H1 (cell line): ENCODE measurements around the gene FRY.

Experiments
- POLR2A ChIP-seq, 2 experiments: IDR thresholded peaks; 1 replicate in 1 of 2; 2 replicates in 1 of 2; pipeline ENCODE4 v1.6.1; 2011; ENCODE audit warnings: low read depth in 2 of 2, low read length in 2 of 2, mild to moderate bottlenecking in 2 of 2; ENCODE audit errors: control extremely low read depth in 1 of 2
- RAD21 ChIP-seq, 2 experiments: IDR thresholded peaks in 1 of 2; conservative IDR thresholded peaks in 1 of 2; 2 replicates each; pipeline ENCODE4 v1.6.1; 2011; ENCODE audit warnings: low read depth in 2 of 2, low read length in 2 of 2, improper control_type of control experiment in 1 of 2, inconsistent platforms in 1 of 2, mild to moderate bottlenecking in 1 of 2, moderate library complexity in 1 of 2
- RBBP5 ChIP-seq: IDR thresholded peaks from 2 replicates; pipeline ENCODE4 v1.7.1; 2012; ENCODE audit warnings: low read depth, mild to moderate bottlenecking, inconsistent platforms, low read length, moderate library complexity, borderline replicate concordance

- TF ChIP-seq POLR2A (IDR thresholded peaks at IDR 0.05; ENCODE audit: control extremely low read depth in 1 of 2, low read depth in 2 of 2, low read length in 2 of 2) = no peak
- no peak for TF ChIP-seq RAD21 (IDR thresholded peaks at IDR 0.05 in 1 of 2, conservative IDR thresholded peaks at IDR 0.05 in 1 of 2; ENCODE audit: low read depth in 2 of 2, low read length in 2 of 2)
- no peak for TF ChIP-seq RBBP5
Observed at GRCh38 chr13:32031815-32032370, 319 bp downstream of the FRY start.
